22Rv1 (cell line): Measurements from ENCODE around the gene RPS25.

Source experiments
- ZFX ChIP-seq: fragments of 450-650 bp; IDR thresholded peaks from 2 replicates; pipeline ENCODE4 v1.6.1; 2017; ENCODE audit warnings: antibody characterized with exemption, borderline replicate concordance
- TF ChIP-seq, protein P1 (sequence below): fragments of 450-650 bp; IDR thresholded peaks from 2 replicates; pipeline ENCODE4 v1.5.1; 2017; ENCODE audit warnings: mild to moderate bottlenecking

DNA sequence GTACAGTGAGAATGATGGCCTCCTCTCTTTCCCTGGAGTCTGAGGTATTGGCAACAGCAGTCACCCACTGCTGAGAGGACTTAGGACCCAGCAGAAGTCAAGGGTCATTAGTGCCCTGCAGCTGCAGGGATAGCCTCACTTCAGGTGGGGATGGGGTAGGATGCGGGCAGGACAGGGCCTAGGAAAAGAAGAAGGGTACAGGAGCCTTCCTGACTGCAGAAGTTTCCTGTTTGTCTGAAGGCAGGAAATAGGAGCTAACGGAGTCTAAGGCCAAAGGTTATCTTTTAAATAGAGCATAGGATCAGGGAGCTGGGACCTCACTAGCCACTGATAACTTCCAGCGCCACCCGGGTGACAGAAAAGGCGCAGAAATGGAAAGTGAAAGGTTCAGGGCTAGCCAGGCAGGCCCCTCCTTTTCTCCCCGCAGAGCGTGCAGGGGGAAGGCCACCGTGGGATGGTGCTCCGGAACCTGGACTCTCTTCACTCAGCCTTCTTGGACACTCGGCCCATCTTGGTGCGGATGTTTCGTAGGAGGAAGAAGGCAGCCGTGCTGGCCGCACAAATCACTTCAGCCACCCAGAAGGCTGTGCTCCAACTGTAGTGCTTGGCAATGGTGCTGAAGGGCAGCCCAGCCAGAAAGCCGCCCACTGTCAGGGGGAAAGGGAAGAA lies 6.4 kb upstream of the RPS25 start:
- TF ChIP-seq, protein P1, sequence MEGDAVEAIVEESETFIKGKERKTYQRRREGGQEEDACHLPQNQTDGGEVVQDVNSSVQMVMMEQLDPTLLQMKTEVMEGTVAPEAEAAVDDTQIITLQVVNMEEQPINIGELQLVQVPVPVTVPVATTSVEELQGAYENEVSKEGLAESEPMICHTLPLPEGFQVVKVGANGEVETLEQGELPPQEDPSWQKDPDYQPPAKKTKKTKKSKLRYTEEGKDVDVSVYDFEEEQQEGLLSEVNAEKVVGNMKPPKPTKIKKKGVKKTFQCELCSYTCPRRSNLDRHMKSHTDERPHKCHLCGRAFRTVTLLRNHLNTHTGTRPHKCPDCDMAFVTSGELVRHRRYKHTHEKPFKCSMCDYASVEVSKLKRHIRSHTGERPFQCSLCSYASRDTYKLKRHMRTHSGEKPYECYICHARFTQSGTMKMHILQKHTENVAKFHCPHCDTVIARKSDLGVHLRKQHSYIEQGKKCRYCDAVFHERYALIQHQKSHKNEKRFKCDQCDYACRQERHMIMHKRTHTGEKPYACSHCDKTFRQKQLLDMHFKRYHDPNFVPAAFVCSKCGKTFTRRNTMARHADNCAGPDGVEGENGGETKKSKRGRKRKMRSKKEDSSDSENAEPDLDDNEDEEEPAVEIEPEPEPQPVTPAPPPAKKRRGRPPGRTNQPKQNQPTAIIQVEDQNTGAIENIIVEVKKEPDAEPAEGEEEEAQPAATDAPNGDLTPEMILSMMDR = no peak
- no peak for TF ChIP-seq ZFX
